Mesothelial cell of epicardium (in vitro differentiated cells): ENCODE measurements around the gene TADA1. TPM values are rescaled to one million over a fixed set of nuclear protein-coding genes. Genes with fewer than 3 reads are reported as not detected.
A peak's percentile ranks its signal among the peaks of the same experiment; 100 is the strongest.
"Not testable (repeated sequence)": the region's sequence is repeated elsewhere in the genome, so short reads cannot be mapped to it uniquely, and the experiment has no call there.

Source experiments
- DNase-seq, 2 experiments: peaks; one replicate each; pipeline ENCODE4 v3.0.0; 2021; ENCODE audit warnings: low spot score in 2 of 2; ENCODE audit not compliant: unreplicated experiment in 2 of 2
- H3K27ac Mint-ChIP-seq: 2 replicates; pipeline ENCODE4 v1.8.0; 2021; ENCODE audit warnings: mixed read lengths
- H3K27me3 Mint-ChIP-seq: 2 replicates; pipeline ENCODE4 v1.8.0; 2021; ENCODE audit warnings: low read depth, mixed read lengths
- H3K36me3 Mint-ChIP-seq: 2 replicates; pipeline ENCODE4 v1.8.0; 2021; ENCODE audit warnings: mixed read lengths
- H3K4me1 Mint-ChIP-seq: 2 replicates; pipeline ENCODE4 v1.8.0; 2021; ENCODE audit warnings: mixed read lengths
- H3K4me3 Mint-ChIP-seq: 2 replicates; pipeline ENCODE4 v1.8.0; 2021; ENCODE audit warnings: mild to moderate bottlenecking, moderate library complexity, mixed read lengths
- H3K9me3 Mint-ChIP-seq: 2 replicates; pipeline ENCODE4 v1.8.0; 2021; ENCODE audit warnings: mixed read lengths
- CTCF ChIP-seq: fragments of 200-600 bp; sonication (generic); IDR thresholded peaks from one replicate; pipeline ENCODE4 v1.5.0; 2021; ENCODE audit warnings: antibody characterized with exemption; ENCODE audit not compliant: unreplicated experiment
- total RNA-seq: library from RNA; stranded (reverse); gene quantifications from 3 replicates; pipeline ENCODE4 v1.2.1, GENCODE V29; 2021

The TADA1 gene
- total RNA-seq, 1 donor from 2014 or later = 17.4 TPM

- no peak for DNase-seq
- H3K27ac Mint-ChIP-seq = no peak overlapping the region
- peaks cover 2% of the 10 kb centered on the region for H3K4me1 Mint-ChIP-seq
- no peaks in the 10 kb centered on the region for H3K9me3 Mint-ChIP-seq
- no peak for TF ChIP-seq CTCF
- H3K27me3 Mint-ChIP-seq = peaks cover 46% of the 10 kb centered on the region
- no peaks in the 10 kb centered on the region for H3K36me3 Mint-ChIP-seq
- H3K4me3 Mint-ChIP-seq = no peak overlapping the region
These were observed 6.8 kb upstream of the TADA1 start for GRCh38 chr1:166882893-166883292.

GRCh38 chr1:166878173-166878917 lies 2.3 kb upstream of the TADA1 start:
- H3K27ac Mint-ChIP-seq, H3K4me3 Mint-ChIP-seq, H3K36me3 Mint-ChIP-seq, H3K9me3 Mint-ChIP-seq, DNase-seq: not testable (repeated sequence)
- Mint-ChIP-seq H3K4me1 (peaks cover 19% of the 10 kb centered on the region), H3K27me3 (peaks cover 12% of the 10 kb centered on the region)

- TF ChIP-seq CTCF = no peak
- H3K27me3 Mint-ChIP-seq = peaks cover 4% of the 10 kb centered on the region
- peak overlapping the region; percentile 99 for H3K27ac Mint-ChIP-seq
- H3K4me3 Mint-ChIP-seq = peak overlapping the region; percentile 99
- DNase-seq = no peak
- no peaks in the 10 kb centered on the region for H3K36me3 Mint-ChIP-seq
- peaks cover 22% of the 10 kb centered on the region for H3K4me1 Mint-ChIP-seq
- no peaks in the 10 kb centered on the region for H3K9me3 Mint-ChIP-seq
These were observed 425 bp upstream of the TADA1 start for GRCh38 chr1:166876540-166876838.

- Mint-ChIP-seq H3K9me3 (no peaks in the 10 kb centered on the region), H3K4me1 (peaks cover 31% of the 10 kb centered on the region), H3K27me3 (peaks cover 3% of the 10 kb centered on the region), H3K36me3 (no peaks in the 10 kb centered on the region), H3K27ac (peak overlapping the region; percentile 69), H3K4me3 (peak overlapping the region; percentile 99)
- no peak for DNase-seq
- no peak for TF ChIP-seq CTCF
These were observed 746 bp downstream of the TADA1 start for GRCh38 chr1:166875302-166875733.

GRCh38 chr1:166874464-166874863 lies 1.6 kb downstream of the TADA1 start:
- no peak for TF ChIP-seq CTCF
- no peak overlapping the region for H3K27ac Mint-ChIP-seq
- H3K4me3 Mint-ChIP-seq = peak overlapping the region; percentile 24
- H3K27me3 Mint-ChIP-seq = no peaks in the 10 kb centered on the region
- DNase-seq = no peak
- H3K9me3 Mint-ChIP-seq = no peaks in the 10 kb centered on the region
- H3K36me3 Mint-ChIP-seq = no peaks in the 10 kb centered on the region
- peaks cover 31% of the 10 kb centered on the region for H3K4me1 Mint-ChIP-seq

GRCh38 chr1:166870584-166870983 lies 5.5 kb downstream of the TADA1 start:
- H3K27me3 Mint-ChIP-seq = no peaks in the 10 kb centered on the region
- no peak for TF ChIP-seq CTCF
- peak overlapping the region; percentile 12 for H3K27ac Mint-ChIP-seq
- H3K36me3 Mint-ChIP-seq = peaks cover 8% of the 10 kb centered on the region
- H3K9me3 Mint-ChIP-seq = no peaks in the 10 kb centered on the region
- H3K4me3 Mint-ChIP-seq = no peak overlapping the region
- DNase-seq = no peak
- peaks cover 28% of the 10 kb centered on the region for H3K4me1 Mint-ChIP-seq
